ENCODE data around the gene NEMF.

- no peak for TF ChIP-seq CTCF (tag by site-specific recombination; IDR thresholded peaks at IDR 0.05)
- TF ChIP-seq ZNF501 (tag by site-specific recombination; IDR thresholded peaks at IDR 0.05) = no peak
- no peak for TF ChIP-seq ZNF2 (tag by site-specific recombination; IDR thresholded peaks at IDR 0.05)
- TF ChIP-seq ZNF76 (tag by site-specific recombination; IDR thresholded peaks at IDR 0.05; ENCODE audit: borderline replicate concordance, low read depth) = no peak
- TF ChIP-seq ATF2 (tag by site-specific recombination; IDR thresholded peaks at IDR 0.05; ENCODE audit: low read depth) = no peak
- TF ChIP-seq ZSCAN4 (tag by site-specific recombination; IDR thresholded peaks at IDR 0.05) = no peak
- TF ChIP-seq TCF7L2 (IDR thresholded peaks at IDR 0.05; ENCODE audit: borderline replicate concordance, low read depth, low read length) = no peak
- TF ChIP-seq ZNF639 (tag by site-specific recombination; IDR thresholded peaks at IDR 0.05) = no peak
- TF ChIP-seq SCRT1 (tag by site-specific recombination; IDR thresholded peaks at IDR 0.05; ENCODE audit: borderline replicate concordance) = no peak
- no peak for TF ChIP-seq PATZ1 (tag by site-specific recombination; IDR thresholded peaks at IDR 0.05)
- no peak for TF ChIP-seq RBAK (tag by site-specific recombination; IDR thresholded peaks at IDR 0.05)
- no peak for TF ChIP-seq KLF7 (tag by site-specific recombination; IDR thresholded peaks at IDR 0.05; ENCODE audit: borderline replicate concordance)
- TF ChIP-seq ZNF362 (tag by site-specific recombination; IDR thresholded peaks at IDR 0.05) = no peak
Measured at GRCh38 chr14:49895480-49895879, 42.9 kb upstream of the NEMF start.

Data from HEK293 (cell line).